SHP77 (cell line): ENCODE data around the gene RPL37.
"Not testable (repeated sequence)": the region's sequence is repeated elsewhere in the genome, so short reads cannot be mapped to it uniquely, and the experiment has no call there.

Experiments used
- DNase-seq, 2 experiments: peaks; one replicate each; lab custom pipeline; 2025; lab: John Stamatoyannopoulos, UW

The RPL37 gene

GRCh38 chr5:40796487-40796889 lies 38.5 kb downstream of the RPL37 start:
- DNase-seq = no peak

- not testable (repeated sequence) for DNase-seq
Observed at GRCh38 chr5:40794877-40795276, 40.1 kb downstream of the RPL37 start.

- not testable (repeated sequence) for DNase-seq
Observed at GRCh38 chr5:40794340-40794739, 40.7 kb downstream of the RPL37 start.

- DNase-seq = not testable (repeated sequence)
Observed at GRCh38 chr5:40792691-40793090, 42.3 kb downstream of the RPL37 start.

- no peak for DNase-seq
Observed at GRCh38 chr5:40791715-40792139, 43.3 kb downstream of the RPL37 start.

GRCh38 chr5:40790947-40791593 lies 44.0 kb downstream of the RPL37 start:
- no peak for DNase-seq

- not testable (repeated sequence) for DNase-seq
Observed at GRCh38 chr5:40788941-40789340, 46.1 kb downstream of the RPL37 start.

GRCh38 chr5:40787986-40788385 lies 47.0 kb downstream of the RPL37 start:
- DNase-seq = no peak

GRCh38 chr5:40786664-40787063 lies 48.4 kb downstream of the RPL37 start:
- DNase-seq = not testable (repeated sequence)

GRCh38 chr5:40784916-40785315 lies 50.1 kb downstream of the RPL37 start:
- no peak for DNase-seq

- no peak for DNase-seq
Observed at GRCh38 chr5:40784027-40784653, 50.9 kb downstream of the RPL37 start.

GRCh38 chr5:40781843-40782409 lies 53.1 kb downstream of the RPL37 start:
- DNase-seq = no peak

GRCh38 chr5:40780858-40781257 lies 54.2 kb downstream of the RPL37 start:
- DNase-seq = no peak

GRCh38 chr5:40780199-40780598 lies 54.8 kb downstream of the RPL37 start:
- DNase-seq = no peak

GRCh38 chr5:40779561-40779960 lies 55.5 kb downstream of the RPL37 start:
- no peak for DNase-seq

- no peak for DNase-seq
Observed at GRCh38 chr5:40778133-40778532, 56.9 kb downstream of the RPL37 start.

GRCh38 chr5:40776658-40776977 lies 58.4 kb downstream of the RPL37 start:
- no peak for DNase-seq

- no peak for DNase-seq
Observed at GRCh38 chr5:40775846-40776657, 59.0 kb downstream of the RPL37 start.
